ENCODE data around the gene ECT2L. TPM values are rescaled to one million over a fixed set of nuclear protein-coding genes. Genes with fewer than 3 reads are reported as not detected.

Gene ECT2L
- polyA plus RNA-seq, 3 donors, result not detected

DNA sequence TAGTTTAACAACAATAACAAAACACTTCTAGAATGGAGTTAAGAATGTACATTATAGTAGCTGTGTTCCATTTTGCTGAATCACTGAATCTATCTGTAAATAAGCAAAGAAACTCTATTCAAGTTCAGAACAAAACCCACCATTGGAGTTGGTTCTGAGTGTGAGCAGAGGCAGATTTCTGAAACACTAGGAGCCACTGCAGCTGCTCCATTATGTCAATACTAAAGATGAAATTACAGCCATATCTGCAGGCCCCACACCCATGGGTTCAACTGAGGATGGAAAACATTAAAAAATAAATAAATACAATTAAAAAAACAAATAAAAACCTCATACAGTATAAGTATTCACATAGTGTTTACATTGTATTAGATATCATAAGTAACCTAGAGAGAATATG, 101.1 kb downstream of the ECT2L start:
- H3K27me3 Mint-ChIP-seq (ENCODE audit: low read depth in 3 of 3), result peaks cover 0 to 3% (median 0%) of the 10 kb centered on the region in 3 donors
- Histone ChIP-seq H3K4me2 (replicated peaks; ENCODE audit: extremely low read depth, low read length, poor library complexity, severe bottlenecking) (no peak overlapping the region), H3K79me2 (ENCODE audit: insufficient read depth, low read length) (no peaks in the 10 kb centered on the region), H3K27me3 (ENCODE audit: control insufficient read depth in 2 of 2, insufficient read depth in 2 of 2, low read length in 2 of 2) (no peaks in the 10 kb centered on the region), H2AFZ (ENCODE audit: insufficient read depth, low read depth, low read length, poor library complexity, severe bottlenecking) (no peak overlapping the region), H3K36me3 (replicated peaks in 1 of 2; ENCODE audit: control insufficient read depth in 1 of 2, insufficient read depth in 2 of 2, low read length in 2 of 2) (peaks cover 7 to 35% of the 10 kb centered on the region in 2 donors), H4K20me1 (ENCODE audit: insufficient read depth, low read length) (no peaks in the 10 kb centered on the region), H3K9ac (ENCODE audit: insufficient read depth, low read length, poor library complexity, severe bottlenecking) (no peak overlapping the region), H3K4me3 (replicated peaks in 1 of 3; ENCODE audit: low read depth in 2 of 3, low read length in 3 of 3) (no peak overlapping the region), H3K9me3 (replicated peaks in 1 of 2; ENCODE audit: control insufficient read depth in 1 of 2, insufficient read depth in 1 of 2, low read length in 2 of 2) (no peaks in the 10 kb centered on the region), H3K27ac (ENCODE audit: low read depth in 1 of 2, low read length in 2 of 2) (no peak overlapping the region), H3K4me1 (ENCODE audit: control insufficient read depth in 1 of 2, insufficient read depth in 2 of 2, low read length in 2 of 2) (no peaks in the 10 kb centered on the region)
- no peaks in the 10 kb centered on the region for H3K4me1 Mint-ChIP-seq
- no peak overlapping the region for H3K27ac Mint-ChIP-seq
- peaks cover 0 to 3% (median 0%) of the 10 kb centered on the region in 7 donors for H3K9me3 Mint-ChIP-seq
- TF ChIP-seq, protein P1, sequence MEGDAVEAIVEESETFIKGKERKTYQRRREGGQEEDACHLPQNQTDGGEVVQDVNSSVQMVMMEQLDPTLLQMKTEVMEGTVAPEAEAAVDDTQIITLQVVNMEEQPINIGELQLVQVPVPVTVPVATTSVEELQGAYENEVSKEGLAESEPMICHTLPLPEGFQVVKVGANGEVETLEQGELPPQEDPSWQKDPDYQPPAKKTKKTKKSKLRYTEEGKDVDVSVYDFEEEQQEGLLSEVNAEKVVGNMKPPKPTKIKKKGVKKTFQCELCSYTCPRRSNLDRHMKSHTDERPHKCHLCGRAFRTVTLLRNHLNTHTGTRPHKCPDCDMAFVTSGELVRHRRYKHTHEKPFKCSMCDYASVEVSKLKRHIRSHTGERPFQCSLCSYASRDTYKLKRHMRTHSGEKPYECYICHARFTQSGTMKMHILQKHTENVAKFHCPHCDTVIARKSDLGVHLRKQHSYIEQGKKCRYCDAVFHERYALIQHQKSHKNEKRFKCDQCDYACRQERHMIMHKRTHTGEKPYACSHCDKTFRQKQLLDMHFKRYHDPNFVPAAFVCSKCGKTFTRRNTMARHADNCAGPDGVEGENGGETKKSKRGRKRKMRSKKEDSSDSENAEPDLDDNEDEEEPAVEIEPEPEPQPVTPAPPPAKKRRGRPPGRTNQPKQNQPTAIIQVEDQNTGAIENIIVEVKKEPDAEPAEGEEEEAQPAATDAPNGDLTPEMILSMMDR (IDR thresholded peaks at IDR 0.05), result no peak
- intact Hi-C loops (cut with micrococcal nuclease), result no loop called here
- no peak for DNase-seq
- no peak overlapping the region for H3K4me3 Mint-ChIP-seq
- peaks cover 27 to 33% of the 10 kb centered on the region in 2 donors for H3K36me3 Mint-ChIP-seq

DNA sequence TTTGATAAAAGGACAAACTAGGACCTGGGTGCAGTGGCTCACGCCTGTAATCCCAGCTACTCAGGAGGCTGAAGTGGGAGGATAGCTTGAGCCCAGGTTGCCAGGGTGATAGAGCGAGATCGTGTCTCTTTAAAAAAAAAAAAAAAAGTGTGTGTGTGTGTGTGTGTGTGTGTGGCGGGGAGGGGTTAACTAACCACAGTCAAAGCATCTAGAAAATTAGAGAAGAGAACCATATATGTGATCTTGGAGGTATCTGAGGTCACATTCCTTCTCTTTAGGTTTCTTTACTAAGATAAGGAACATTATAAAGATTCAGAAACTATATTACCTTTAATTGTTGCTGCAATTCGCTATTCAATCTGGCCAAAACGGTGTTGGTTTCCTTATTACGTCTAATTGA, 111.3 kb downstream of the ECT2L start:
- no peak overlapping the region for H3K4me3 Mint-ChIP-seq
- H3K9me3 Mint-ChIP-seq, result no peaks in the 10 kb centered on the region
- Histone ChIP-seq H2AFZ (ENCODE audit: insufficient read depth, low read depth, low read length, poor library complexity, severe bottlenecking) (no peak overlapping the region), H3K4me1 (ENCODE audit: control insufficient read depth in 1 of 2, insufficient read depth in 2 of 2, low read length in 2 of 2) (no peaks in the 10 kb centered on the region), H3K27me3 (ENCODE audit: control insufficient read depth in 2 of 2, insufficient read depth in 2 of 2, low read length in 2 of 2) (no peaks in the 10 kb centered on the region), H3K79me2 (ENCODE audit: insufficient read depth, low read length) (no peaks in the 10 kb centered on the region), H4K20me1 (ENCODE audit: insufficient read depth, low read length) (no peaks in the 10 kb centered on the region), H3K36me3 (replicated peaks in 1 of 2; ENCODE audit: control insufficient read depth in 1 of 2, insufficient read depth in 2 of 2, low read length in 2 of 2) (peaks cover 80 to 97% of the 10 kb centered on the region in 2 donors), H3K4me2 (replicated peaks; ENCODE audit: extremely low read depth, low read length, poor library complexity, severe bottlenecking) (no peak overlapping the region), H3K27ac (ENCODE audit: low read depth in 1 of 2, low read length in 2 of 2) (no peak overlapping the region), H3K9me3 (replicated peaks in 1 of 2; ENCODE audit: control insufficient read depth in 1 of 2, insufficient read depth in 1 of 2, low read length in 2 of 2) (no peaks in the 10 kb centered on the region), H3K9ac (ENCODE audit: insufficient read depth, low read length, poor library complexity, severe bottlenecking) (no peak overlapping the region), H3K4me3 (replicated peaks in 1 of 3; ENCODE audit: low read depth in 2 of 3, low read length in 3 of 3) (no peak overlapping the region)
- no peaks in the 10 kb centered on the region for H3K4me1 Mint-ChIP-seq
- 100% methylated on average over 1 of the region's 7 CpGs for WGBS (ENCODE audit: insufficient coverage)
- intact Hi-C loops (cut with micrococcal nuclease), result no loop called here
- DNase-seq, result no peak
- H3K27me3 Mint-ChIP-seq (ENCODE audit: low read depth in 3 of 3), result no peaks in the 10 kb centered on the region
- TF ChIP-seq, protein P1 (IDR thresholded peaks at IDR 0.05), result no peak
- peak overlapping the region in 1 of 7 donors; percentile 2 for H3K27ac Mint-ChIP-seq
- peaks cover 70 to 75% of the 10 kb centered on the region in 2 donors for H3K36me3 Mint-ChIP-seq
